Thyroid gland (tissue), 4 donors: ENCODE results near the gene OR52A1. TPM values are rescaled to one million over a fixed set of nuclear protein-coding genes. Genes with fewer than 3 reads are reported as not detected.
"Not testable (repeated sequence)": the region's sequence is repeated elsewhere in the genome, so short reads cannot be mapped to it uniquely, and the experiment has no call there.

Experiments used
- DNase-seq, 2 donors: peaks; one replicate each; pipeline ENCODE4 v3.0.0-alpha.2; 2019
- H3K27ac ChIP-seq, 3 donors: fragments of 200-600 bp; sonication (generic); 1 replicate in 2 of 3; 2 replicates in 1 of 3; pipeline ENCODE4 v1.5.1; 2016 to 2019; ENCODE audit warnings: mild to moderate bottlenecking in 1 of 3, moderate library complexity in 1 of 3
- H3K27me3 ChIP-seq: fragments of 200-600 bp; sonication (generic); one replicate; pipeline ENCODE4 v1.5.1; 2019
- H3K36me3 ChIP-seq, 2 donors: fragments of 200-600 bp; sonication (generic); one replicate each; pipeline ENCODE4 v1.5.1; 2016 to 2019
- H3K4me1 ChIP-seq, 2 donors: fragments of 200-600 bp; sonication (generic); one replicate each; pipeline ENCODE4 v1.5.1; 2017 to 2019
- H3K4me3 ChIP-seq, 3 donors: fragments of 200-600 bp; sonication (generic); replicated peaks in 1 of 3; 1 replicate in 2 of 3; 2 replicates in 1 of 3; pipeline ENCODE4 v1.5.1; 2016; ENCODE audit warnings: mild to moderate bottlenecking in 1 of 3
- H3K9me3 ChIP-seq: fragments of 200-600 bp; sonication (generic); one replicate; pipeline ENCODE4 v1.5.1; 2017
- POLR2A ChIP-seq, 2 donors: fragments of 450-650 bp; IDR thresholded peaks; one replicate each; pipeline ENCODE4 v1.6.1; 2017; ENCODE audit warnings: antibody characterized with exemption in 2 of 2, mild to moderate bottlenecking in 2 of 2, moderate library complexity in 1 of 2
- WGBS, 2 donors: methylation state at CpG; one replicate each; pipeline ENCODE4 v1.1.5; 2017; 5-methylcytosine and 5-hydroxymethylcytosine counted together
- intact Hi-C: fragments of 100-400 bp; cut with DNase I; formaldehyde crosslinking; loops from one replicate; pipeline ENCODE4 v1.15.1; 2023
- total RNA-seq, 4 donors: library from RNA; depleted of rRNA; stranded (reverse); fragments of >200 nt; gene quantifications; one replicate each; pipeline ENCODE4 v1.2.3, GENCODE V29; 2016
- TF ChIP-seq, protein P1 (sequence below), 6 experiments: fragments of 200-600 bp in 3 of 6; fragments of 450-650 bp in 3 of 6; sonication (generic) in 3 of 6; IDR thresholded peaks; one replicate each; pipeline ENCODE4 v1.5.1; 2016 to 2019; ENCODE audit warnings: antibody characterized with exemption in 6 of 6, mild to moderate bottlenecking in 2 of 6, inconsistent platforms in 1 of 6, moderate library complexity in 1 of 6

The OR52A1 gene
- total RNA-seq, 4 donors from 2014 or later, result not detected

DNA sequence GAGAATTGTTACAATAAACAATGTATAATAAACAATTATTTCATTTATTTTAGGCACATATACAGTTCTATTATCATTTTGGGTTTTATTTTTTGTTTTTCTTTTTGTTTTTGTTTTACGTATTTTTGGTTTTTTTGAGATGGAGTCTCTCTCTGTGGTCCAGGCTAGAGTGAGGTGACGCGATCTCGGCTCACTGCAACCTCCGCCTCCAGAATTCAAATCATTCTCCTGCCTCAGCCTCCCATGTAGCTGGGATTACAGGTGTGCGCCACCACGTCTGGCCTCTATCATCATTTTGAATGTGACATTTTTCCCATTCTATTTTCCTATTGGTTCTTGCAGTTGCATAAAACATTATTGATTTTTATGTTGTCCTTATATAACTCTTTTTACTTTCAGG is 20.4 kb upstream of the OR52A1 start:
- Histone ChIP-seq H3K9me3 (no peaks in the 10 kb centered on the region), H3K27ac (no peak overlapping the region), H3K27me3 (no peaks in the 10 kb centered on the region), H3K4me1 (no peaks in the 10 kb centered on the region), H3K36me3 (no peaks in the 10 kb centered on the region), H3K4me3 (no peak overlapping the region)
- intact Hi-C loops, result no loop called here
- TF ChIP-seq, protein P1, sequence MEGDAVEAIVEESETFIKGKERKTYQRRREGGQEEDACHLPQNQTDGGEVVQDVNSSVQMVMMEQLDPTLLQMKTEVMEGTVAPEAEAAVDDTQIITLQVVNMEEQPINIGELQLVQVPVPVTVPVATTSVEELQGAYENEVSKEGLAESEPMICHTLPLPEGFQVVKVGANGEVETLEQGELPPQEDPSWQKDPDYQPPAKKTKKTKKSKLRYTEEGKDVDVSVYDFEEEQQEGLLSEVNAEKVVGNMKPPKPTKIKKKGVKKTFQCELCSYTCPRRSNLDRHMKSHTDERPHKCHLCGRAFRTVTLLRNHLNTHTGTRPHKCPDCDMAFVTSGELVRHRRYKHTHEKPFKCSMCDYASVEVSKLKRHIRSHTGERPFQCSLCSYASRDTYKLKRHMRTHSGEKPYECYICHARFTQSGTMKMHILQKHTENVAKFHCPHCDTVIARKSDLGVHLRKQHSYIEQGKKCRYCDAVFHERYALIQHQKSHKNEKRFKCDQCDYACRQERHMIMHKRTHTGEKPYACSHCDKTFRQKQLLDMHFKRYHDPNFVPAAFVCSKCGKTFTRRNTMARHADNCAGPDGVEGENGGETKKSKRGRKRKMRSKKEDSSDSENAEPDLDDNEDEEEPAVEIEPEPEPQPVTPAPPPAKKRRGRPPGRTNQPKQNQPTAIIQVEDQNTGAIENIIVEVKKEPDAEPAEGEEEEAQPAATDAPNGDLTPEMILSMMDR (IDR thresholded peaks at IDR 0.05), result no peak
- no peak for TF ChIP-seq POLR2A (IDR thresholded peaks at IDR 0.05)
- 92 to 94% methylated on average over 7 of the region's 7 CpGs for WGBS, 2 donors
- no peak for DNase-seq

DNA sequence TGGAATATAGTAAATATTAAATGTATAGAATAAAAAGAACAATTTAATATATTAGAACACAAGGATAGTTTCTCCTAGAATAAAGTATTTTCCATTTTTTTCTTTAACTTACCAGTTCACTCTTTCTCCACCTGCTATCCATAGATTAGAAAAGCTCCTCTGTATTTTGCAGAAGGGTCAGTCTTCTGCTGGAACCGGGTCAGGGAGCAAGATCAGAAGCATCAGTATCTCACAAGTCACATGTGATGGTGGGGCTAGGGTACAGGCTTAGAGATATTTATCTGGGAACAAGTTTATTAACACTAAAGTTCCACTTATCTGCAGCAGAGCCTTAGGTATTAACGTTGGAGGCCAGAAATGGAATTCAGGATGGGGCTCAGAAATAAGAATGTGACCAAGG is 17.3 kb upstream of the OR52A1 start:
- DNase-seq, result no peak
- Histone ChIP-seq H3K27me3 (no peaks in the 10 kb centered on the region), H3K9me3 (no peaks in the 10 kb centered on the region), H3K27ac (no peak overlapping the region), H3K4me3 (no peak overlapping the region), H3K4me1 (no peaks in the 10 kb centered on the region), H3K36me3 (no peaks in the 10 kb centered on the region)
- no peak for TF ChIP-seq POLR2A (IDR thresholded peaks at IDR 0.05)
- TF ChIP-seq, protein P1 (IDR thresholded peaks at IDR 0.05), result no peak
- intact Hi-C loops, result no loop called here
- WGBS, 2 donors, result 61 to 73% methylated on average over 2 of the region's 2 CpGs

DNA sequence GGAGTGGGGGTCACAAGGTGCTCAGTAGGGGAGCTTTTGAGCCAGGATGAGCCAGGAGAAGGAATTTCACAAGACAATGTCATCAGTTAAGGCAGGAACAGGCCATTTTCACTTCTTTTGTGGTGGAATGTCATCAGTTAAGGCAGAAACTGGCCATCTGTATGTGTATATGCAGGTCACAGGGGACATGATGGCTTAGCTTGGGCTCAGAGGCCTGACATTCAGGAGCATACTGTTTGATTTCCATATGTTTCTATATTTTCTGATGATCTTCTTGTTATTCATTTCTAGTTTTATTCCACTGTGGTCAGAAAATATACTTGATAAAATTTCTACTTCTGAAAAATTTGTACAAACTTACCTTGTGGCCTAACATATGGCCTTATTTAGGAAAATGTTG is 11.3 kb upstream of the OR52A1 start:
- DNase-seq, H3K4me1 ChIP-seq, H3K4me3 ChIP-seq, H3K36me3 ChIP-seq, H3K27me3 ChIP-seq, intact Hi-C loops, H3K27ac ChIP-seq, H3K9me3 ChIP-seq: not testable (repeated sequence)

DNA sequence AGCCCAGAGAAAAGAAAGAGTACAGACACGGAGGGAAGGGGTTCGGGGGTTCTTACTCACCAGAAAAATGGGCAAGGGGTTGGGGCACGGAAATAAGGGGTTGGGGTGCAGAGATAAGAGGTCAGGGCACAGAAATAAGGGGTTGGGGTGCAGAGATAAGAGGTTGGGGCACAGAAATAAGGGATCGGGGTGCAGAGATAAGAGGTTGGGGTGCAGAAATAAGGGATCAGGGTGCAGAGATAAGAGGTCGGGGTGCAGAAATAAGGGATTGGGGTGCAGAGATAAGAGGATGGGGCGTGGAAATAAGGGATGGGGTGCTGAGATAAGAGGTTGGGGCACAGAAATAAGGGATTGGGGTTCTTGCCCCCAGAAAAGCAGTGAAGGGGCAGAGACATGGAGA is 10.2 kb upstream of the OR52A1 start:
- H3K4me1 ChIP-seq, H3K27me3 ChIP-seq, H3K27ac ChIP-seq, DNase-seq, intact Hi-C loops, H3K9me3 ChIP-seq, H3K36me3 ChIP-seq, H3K4me3 ChIP-seq: not testable (repeated sequence)
- WGBS, 2 donors, result 77 to 78% methylated on average over 6 of the region's 6 CpGs

DNA sequence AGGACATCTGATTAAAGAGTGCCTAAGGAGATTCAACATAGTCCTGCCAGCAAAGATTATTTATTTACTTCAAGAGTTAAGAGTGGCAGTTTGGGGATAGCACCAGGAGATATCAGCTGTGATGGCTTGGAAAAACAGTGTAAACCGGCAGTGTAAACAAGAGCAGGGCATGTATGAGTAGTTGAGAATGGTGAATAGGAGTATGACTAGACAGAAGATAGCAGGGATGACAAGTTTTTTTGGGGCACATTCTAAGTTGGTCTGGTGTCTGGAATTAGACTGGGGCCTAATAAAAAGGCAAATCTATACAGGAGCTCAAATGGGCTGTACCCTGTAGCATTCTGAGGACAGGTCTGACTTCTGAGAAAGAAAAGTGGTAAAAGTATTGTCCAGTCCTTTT is 6.5 kb upstream of the OR52A1 start:
- H3K4me3 ChIP-seq, H3K4me1 ChIP-seq, H3K36me3 ChIP-seq, DNase-seq, H3K27me3 ChIP-seq, intact Hi-C loops, H3K27ac ChIP-seq, H3K9me3 ChIP-seq: not testable (repeated sequence)
- 44 to 50% methylated on average over 1 of the region's 1 CpG for WGBS, 2 donors

DNA sequence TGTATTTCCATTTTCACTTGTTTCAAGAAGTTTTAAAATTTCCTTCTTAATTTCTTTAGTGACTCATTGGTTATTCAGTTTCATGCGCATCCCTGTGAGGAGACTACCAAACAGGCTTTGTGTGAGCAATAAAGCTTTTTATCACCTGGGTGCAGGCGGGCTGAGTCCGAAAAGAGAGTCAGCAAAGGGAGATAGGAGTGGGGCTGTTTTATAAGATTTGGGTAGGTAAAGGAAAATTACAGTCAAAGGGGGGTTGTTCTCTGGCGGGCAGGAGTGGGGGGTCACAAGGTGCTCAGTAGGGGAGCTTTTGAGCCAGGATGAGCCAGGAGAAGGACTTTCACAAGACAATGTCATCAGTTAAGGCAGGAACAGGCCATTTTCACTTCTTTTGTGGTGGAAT is 5.7 kb upstream of the OR52A1 start:
- H3K4me1 ChIP-seq, H3K4me3 ChIP-seq, H3K9me3 ChIP-seq, H3K27ac ChIP-seq, H3K36me3 ChIP-seq, H3K27me3 ChIP-seq, DNase-seq, intact Hi-C loops: not testable (repeated sequence)
- 85 to 96% methylated on average over 4 of the region's 4 CpGs for WGBS, 2 donors

DNA sequence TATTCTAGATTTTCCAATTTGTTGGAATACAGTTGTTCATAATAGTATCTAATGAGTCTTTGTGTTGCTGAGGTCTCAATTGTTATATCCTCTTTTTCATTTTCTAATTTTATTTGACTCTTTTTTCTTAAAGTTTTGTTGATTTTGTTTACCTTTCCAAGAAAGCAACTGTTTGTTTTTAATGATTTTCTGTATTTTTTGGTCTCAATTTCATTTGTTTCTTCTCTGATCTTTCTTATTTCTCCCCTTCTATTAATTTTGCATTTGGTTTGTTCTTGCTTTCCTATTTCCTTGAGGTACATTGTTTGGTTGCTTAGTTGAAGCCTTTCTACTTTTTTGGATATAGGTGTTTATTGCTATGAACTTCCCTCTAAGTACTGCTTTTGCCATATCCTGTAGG is 5.2 kb upstream of the OR52A1 start:
- TF ChIP-seq, protein P1 (IDR thresholded peaks at IDR 0.05), result no peak
- no peak for TF ChIP-seq POLR2A (IDR thresholded peaks at IDR 0.05)
- no peak overlapping the region for H3K4me3 ChIP-seq
- H3K36me3 ChIP-seq, result no peaks in the 10 kb centered on the region
- no peaks in the 10 kb centered on the region for H3K9me3 ChIP-seq
- no peaks in the 10 kb centered on the region for H3K4me1 ChIP-seq
- H3K27ac ChIP-seq, result no peak overlapping the region
- no peak for DNase-seq
- no peaks in the 10 kb centered on the region for H3K27me3 ChIP-seq
- intact Hi-C loops, result no loop called here
